Cardiac muscle cell (in vitro differentiated cells and primary cell): ENCODE data around the gene HLA-DPA1. TPM values are rescaled to one million over a fixed set of nuclear protein-coding genes. Genes with fewer than 3 reads are reported as not detected.

Experiments
- DNase-seq, 2 donors: peaks; one replicate each; pipeline versions ENCODE4 v3.0.0 to v3.0.0-alpha.2; 2010 to 2017; ENCODE audit warnings: low read depth in 1 of 2, low spot score in 1 of 2
- H3K27ac ChIP-seq: fragments of 200-600 bp; sonication (generic); 2 replicates; pipeline ENCODE4 v1.5.1; 2016
- H3K27me3 ChIP-seq: fragments of 200-600 bp; sonication (generic); 2 replicates; pipeline ENCODE4 v1.6.0; 2016; ENCODE audit warnings: control low read depth
- H3K36me3 ChIP-seq: fragments of 200-600 bp; sonication (generic); 2 replicates; pipeline ENCODE4 v1.5.1; 2016; ENCODE audit warnings: control low read depth
- H3K4me1 ChIP-seq: fragments of 200-600 bp; sonication (generic); 2 replicates; pipeline ENCODE4 v1.8.1; 2017; ENCODE audit warnings: low read depth, mild to moderate bottlenecking, mixed run types
- H3K4me3 ChIP-seq: fragments of 200-600 bp; sonication (generic); 2 replicates; pipeline ENCODE4 v1.5.1; 2016; ENCODE audit warnings: mild to moderate bottlenecking
- H3K9me3 ChIP-seq: fragments of 200-600 bp; sonication (generic); 2 replicates; pipeline ENCODE4 v1.5.1; 2017; ENCODE audit warnings: low read depth, mild to moderate bottlenecking, control low read depth
- polyA plus RNA-seq: library from polyadenylated mRNA; unstranded; fragments of >200 nt; fragmentation: Nextera tagmentation; extraction: Ambion mirVana; gene quantifications from 2 replicates; pipeline ENCODE4 v1.2.1, GENCODE V29; 2016
- total RNA-seq: library from RNA; depleted of rRNA; stranded (reverse); fragments of >200 nt; gene quantifications from 2 replicates; pipeline ENCODE4 v1.2.3, GENCODE V29; 2016
- TF ChIP-seq, protein P1 (sequence below): IDR thresholded peaks from 2 replicates; pipeline ENCODE4 v1.5.1; 2012; ENCODE audit warnings: low read depth, mild to moderate bottlenecking, low read length

Gene HLA-DPA1
- total and polyA plus RNA-seq, 2 experiments from 2014 or later, result 0.21 to 1.9 TPM

GRCh38 chr6:33108307-33108706, 34.9 kb upstream of the HLA-DPA1 start:
- no peaks in the 10 kb centered on the region for H3K9me3 ChIP-seq
- DNase-seq, result no peak
- H3K4me3 ChIP-seq, result no peak overlapping the region
- no peak overlapping the region for H3K27ac ChIP-seq
- peaks cover 30% of the 10 kb centered on the region for H3K27me3 ChIP-seq
- H3K36me3 ChIP-seq, result no peaks in the 10 kb centered on the region
- H3K4me1 ChIP-seq, result no peaks in the 10 kb centered on the region
- TF ChIP-seq, protein P1, sequence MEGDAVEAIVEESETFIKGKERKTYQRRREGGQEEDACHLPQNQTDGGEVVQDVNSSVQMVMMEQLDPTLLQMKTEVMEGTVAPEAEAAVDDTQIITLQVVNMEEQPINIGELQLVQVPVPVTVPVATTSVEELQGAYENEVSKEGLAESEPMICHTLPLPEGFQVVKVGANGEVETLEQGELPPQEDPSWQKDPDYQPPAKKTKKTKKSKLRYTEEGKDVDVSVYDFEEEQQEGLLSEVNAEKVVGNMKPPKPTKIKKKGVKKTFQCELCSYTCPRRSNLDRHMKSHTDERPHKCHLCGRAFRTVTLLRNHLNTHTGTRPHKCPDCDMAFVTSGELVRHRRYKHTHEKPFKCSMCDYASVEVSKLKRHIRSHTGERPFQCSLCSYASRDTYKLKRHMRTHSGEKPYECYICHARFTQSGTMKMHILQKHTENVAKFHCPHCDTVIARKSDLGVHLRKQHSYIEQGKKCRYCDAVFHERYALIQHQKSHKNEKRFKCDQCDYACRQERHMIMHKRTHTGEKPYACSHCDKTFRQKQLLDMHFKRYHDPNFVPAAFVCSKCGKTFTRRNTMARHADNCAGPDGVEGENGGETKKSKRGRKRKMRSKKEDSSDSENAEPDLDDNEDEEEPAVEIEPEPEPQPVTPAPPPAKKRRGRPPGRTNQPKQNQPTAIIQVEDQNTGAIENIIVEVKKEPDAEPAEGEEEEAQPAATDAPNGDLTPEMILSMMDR, result no peak

DNA sequence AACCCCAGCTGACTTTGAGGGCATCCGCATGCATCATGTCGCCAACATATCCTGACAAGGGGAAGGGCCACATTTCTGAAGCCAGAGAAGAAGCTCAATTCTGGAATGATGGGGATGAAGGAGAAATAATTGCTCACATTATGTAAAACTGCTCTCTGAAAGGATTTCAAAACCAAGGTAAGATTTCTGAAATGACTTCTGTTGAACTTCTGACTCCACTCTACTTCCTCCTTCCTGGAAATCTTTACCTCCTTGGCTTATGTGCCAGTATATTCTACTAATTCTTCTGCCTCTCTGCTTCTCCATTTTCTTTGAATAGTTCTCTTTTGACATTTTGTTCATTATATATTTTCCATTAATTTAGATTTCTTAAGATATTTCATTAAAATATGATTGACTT, 34.2 kb upstream of the HLA-DPA1 start:
- TF ChIP-seq, protein P1, result no peak

DNA sequence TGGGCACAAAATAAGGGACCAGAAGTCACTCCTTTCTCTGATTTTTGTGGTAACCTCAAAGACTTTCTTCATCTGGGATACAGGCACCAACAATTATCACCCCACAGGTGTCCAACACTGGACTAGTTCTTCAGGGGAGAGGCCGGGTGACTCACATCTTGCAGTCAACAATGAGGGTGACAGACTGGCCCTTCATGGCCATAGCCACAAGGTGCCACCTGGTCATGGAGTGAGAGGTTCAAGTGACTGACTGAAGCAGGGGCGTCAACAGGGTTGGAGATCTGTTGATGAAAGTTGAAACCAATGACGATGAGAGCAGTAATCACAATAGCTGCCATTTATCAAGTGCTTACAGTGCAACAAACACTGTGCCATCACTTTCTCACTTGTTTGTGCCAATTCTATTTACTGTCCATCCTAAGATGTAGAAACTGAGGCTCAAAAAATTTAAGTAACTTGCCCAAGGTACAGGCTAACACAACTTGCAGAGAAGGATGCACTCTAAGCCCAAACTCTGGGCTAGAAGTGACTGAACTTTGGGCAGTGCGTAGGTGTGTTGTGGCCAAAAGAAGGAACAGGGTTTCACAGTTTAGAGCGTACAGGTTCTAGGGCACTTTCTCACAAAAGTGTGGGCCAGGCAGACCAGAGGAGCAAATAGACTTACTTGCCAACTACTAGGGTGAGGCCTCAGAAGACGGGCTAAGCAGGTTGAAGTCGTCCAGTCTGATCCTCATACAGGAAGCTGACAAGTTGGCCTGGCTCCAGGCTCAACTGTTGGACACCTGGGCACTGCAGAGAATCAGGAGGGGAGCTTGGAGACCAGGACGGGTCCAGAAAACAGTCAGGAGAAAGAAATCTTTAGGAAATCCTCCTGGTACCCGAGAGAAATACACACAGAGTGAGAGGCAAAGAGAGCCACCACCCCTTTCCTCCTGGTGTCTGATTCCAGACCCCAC, 32.7 kb upstream of the HLA-DPA1 start:
- Histone ChIP-seq H3K4me1 (no peaks in the 10 kb centered on the region), H3K27me3 (peaks cover 30% of the 10 kb centered on the region), H3K9me3 (no peaks in the 10 kb centered on the region), H3K4me3 (no peak overlapping the region), H3K36me3 (no peaks in the 10 kb centered on the region), H3K27ac (no peak overlapping the region)
- DNase-seq, result no peak
- TF ChIP-seq, protein P1, result no peak

More for the DNA sequence above, 34.2 kb upstream of the HLA-DPA1 start:
- Histone ChIP-seq H3K27ac (no peak overlapping the region), H3K36me3 (no peaks in the 10 kb centered on the region), H3K27me3 (peaks cover 30% of the 10 kb centered on the region), H3K4me1 (no peaks in the 10 kb centered on the region), H3K9me3 (no peaks in the 10 kb centered on the region), H3K4me3 (no peak overlapping the region)
- no peak for DNase-seq

DNA sequence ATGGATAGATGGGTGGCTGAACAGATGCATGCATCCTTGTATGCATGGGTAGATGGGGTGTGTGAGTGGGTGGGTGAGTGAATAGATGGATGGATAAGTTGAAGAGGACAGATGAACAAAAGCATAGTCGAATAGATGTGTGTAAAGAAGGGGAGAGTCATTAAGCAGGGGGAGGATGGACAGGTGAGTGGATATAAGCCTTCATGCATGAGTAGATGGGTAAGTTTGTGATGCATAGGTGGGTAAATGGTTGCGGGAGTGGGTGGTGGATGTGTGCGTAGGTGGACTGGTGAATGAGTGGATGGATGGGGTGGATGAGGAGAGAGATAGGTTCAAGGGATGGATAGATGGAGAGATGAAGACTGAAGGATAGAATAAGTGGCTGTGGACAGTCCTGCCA, 31.9 kb upstream of the HLA-DPA1 start:
- DNase-seq, result no peak
- TF ChIP-seq, protein P1, result no peak
- H3K27ac ChIP-seq, result no peak overlapping the region
- no peak overlapping the region for H3K4me3 ChIP-seq
- H3K4me1 ChIP-seq, result no peaks in the 10 kb centered on the region
- peaks cover 30% of the 10 kb centered on the region for H3K27me3 ChIP-seq
- no peaks in the 10 kb centered on the region for H3K9me3 ChIP-seq
- H3K36me3 ChIP-seq, result no peaks in the 10 kb centered on the region

GRCh38 chr6:33104887-33105286, 31.4 kb upstream of the HLA-DPA1 start:
- Histone ChIP-seq H3K4me1 (no peaks in the 10 kb centered on the region), H3K36me3 (no peaks in the 10 kb centered on the region), H3K27me3 (peaks cover 26% of the 10 kb centered on the region), H3K27ac (no peak overlapping the region), H3K9me3 (no peaks in the 10 kb centered on the region), H3K4me3 (no peak overlapping the region)
- no peak for DNase-seq
- TF ChIP-seq, protein P1, result no peak
